Measurements from ENCODE around the gene CDIPT.
"Not testable (repeated sequence)": the region's sequence is repeated elsewhere in the genome, so short reads cannot be mapped to it uniquely, and the experiment has no call there.

Gene CDIPT

GRCh38 chr16:29897333-29897732 is 34.3 kb upstream of the CDIPT start:
- DNase-seq (ENCODE audit: low read depth, low spot score): no peak

GRCh38 chr16:29896841-29897240 is 33.8 kb upstream of the CDIPT start:
- no peak for DNase-seq (ENCODE audit: low read depth, low spot score)

- DNase-seq (ENCODE audit: low read depth, low spot score): no peak
Observed at GRCh38 chr16:29894352-29894751, 31.3 kb upstream of the CDIPT start.

- DNase-seq (ENCODE audit: low read depth, low spot score): no peak
Observed at GRCh38 chr16:29893553-29893952, 30.5 kb upstream of the CDIPT start.

- no peak for DNase-seq (ENCODE audit: low read depth, low spot score)
Observed at GRCh38 chr16:29892458-29892813, 29.4 kb upstream of the CDIPT start.

GRCh38 chr16:29891525-29892457 is 28.8 kb upstream of the CDIPT start:
- no peak for DNase-seq (ENCODE audit: low read depth, low spot score)

GRCh38 chr16:29889372-29889771 is 26.3 kb upstream of the CDIPT start:
- not testable (repeated sequence) for DNase-seq (ENCODE audit: low read depth, low spot score)

- no peak for DNase-seq (ENCODE audit: low read depth, low spot score)
Observed at GRCh38 chr16:29883987-29884386, 21.0 kb upstream of the CDIPT start.

- DNase-seq (ENCODE audit: low read depth, low spot score): no peak
Observed at GRCh38 chr16:29881050-29881449, 18.0 kb upstream of the CDIPT start.

- DNase-seq (ENCODE audit: low read depth, low spot score): no peak
Observed at GRCh38 chr16:29878172-29878571, 15.1 kb upstream of the CDIPT start.

GRCh38 chr16:29877266-29877961 is 14.4 kb upstream of the CDIPT start:
- DNase-seq (ENCODE audit: low read depth, low spot score): no peak

- DNase-seq (ENCODE audit: low read depth, low spot score): no peak
Observed at GRCh38 chr16:29876594-29877249, 13.7 kb upstream of the CDIPT start.

GRCh38 chr16:29876217-29876593 is 13.2 kb upstream of the CDIPT start:
- DNase-seq (ENCODE audit: low read depth, low spot score): no peak

GRCh38 chr16:29875206-29875605 is 12.2 kb upstream of the CDIPT start:
- DNase-seq (ENCODE audit: low read depth, low spot score): no peak

GRCh38 chr16:29873319-29873718 is 10.3 kb upstream of the CDIPT start:
- DNase-seq (ENCODE audit: low read depth, low spot score): no peak

- DNase-seq (ENCODE audit: low read depth, low spot score): no peak
Observed at GRCh38 chr16:29871822-29872546, 9.0 kb upstream of the CDIPT start.

- DNase-seq (ENCODE audit: low read depth, low spot score): not testable (repeated sequence)
Observed at GRCh38 chr16:29869067-29869466, 6.0 kb upstream of the CDIPT start.

- no peak for DNase-seq (ENCODE audit: low read depth, low spot score)
Observed at GRCh38 chr16:29868396-29869009, 5.5 kb upstream of the CDIPT start.

GRCh38 chr16:29864205-29864604 is 1.2 kb upstream of the CDIPT start:
- no peak for DNase-seq (ENCODE audit: low read depth, low spot score)

GRCh38 chr16:29863669-29863984 is 601 bp upstream of the CDIPT start:
- no peak for DNase-seq (ENCODE audit: low read depth, low spot score)

GRCh38 chr16:29862383-29862883 is 593 bp downstream of the CDIPT start:
- DNase-seq (ENCODE audit: low read depth, low spot score): no peak

Measured in brain pericyte (primary cell).